COLO668 (cell line): ENCODE measurements around the gene TRAPPC1.

Experiments used
- DNase-seq: peaks from one replicate; lab custom pipeline; 2025; ENCODE audit not compliant: unreplicated experiment; lab: John Stamatoyannopoulos, UW

The TRAPPC1 gene

GRCh38 chr17:7903154-7904103 lies 28.3 kb downstream of the TRAPPC1 start:
- no peak for DNase-seq

DNA sequence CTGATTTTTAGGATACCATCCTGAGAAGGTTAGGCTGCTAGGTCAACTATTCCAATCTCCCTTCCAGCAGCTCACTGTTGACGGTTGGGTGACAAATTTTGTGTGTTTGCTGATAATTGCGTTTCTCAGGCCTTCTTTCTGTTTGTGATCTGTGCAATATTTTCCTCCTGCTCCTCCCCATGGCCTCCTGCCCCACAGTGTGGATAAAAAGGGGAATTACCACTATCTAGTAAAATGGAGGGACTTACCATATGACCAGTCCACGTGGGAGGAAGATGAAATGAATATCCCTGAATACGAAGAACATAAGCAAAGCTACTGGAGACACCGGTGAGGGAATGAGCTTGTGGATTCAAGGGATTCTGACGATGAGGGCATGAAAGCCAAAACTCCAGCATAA lies 34.0 kb downstream of the TRAPPC1 start:
- peak; percentile 0 for DNase-seq

- no peak for DNase-seq
These were observed 34.7 kb downstream of the TRAPPC1 start for GRCh38 chr17:7897090-7897489.

- no peak for DNase-seq
These were observed 36.9 kb downstream of the TRAPPC1 start for GRCh38 chr17:7894866-7895265.

DNA sequence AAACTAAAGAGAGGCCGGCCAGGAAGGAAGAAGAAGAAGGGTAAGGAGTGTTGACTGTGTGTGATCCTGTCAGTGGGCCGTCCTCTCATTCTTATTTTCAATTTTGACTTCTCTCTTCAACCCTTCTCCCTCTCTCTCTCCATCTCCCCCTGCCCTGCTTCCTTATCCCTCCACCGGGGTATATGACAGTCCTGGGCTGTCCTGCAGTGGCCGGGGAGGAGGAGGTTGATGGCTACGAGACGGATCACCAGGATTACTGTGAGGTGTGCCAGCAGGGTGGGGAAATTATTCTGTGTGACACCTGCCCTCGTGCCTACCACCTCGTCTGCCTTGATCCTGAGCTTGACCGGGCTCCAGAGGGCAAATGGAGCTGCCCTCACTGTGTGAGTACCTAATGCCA lies 37.5 kb downstream of the TRAPPC1 start:
- DNase-seq, result no peak

DNA sequence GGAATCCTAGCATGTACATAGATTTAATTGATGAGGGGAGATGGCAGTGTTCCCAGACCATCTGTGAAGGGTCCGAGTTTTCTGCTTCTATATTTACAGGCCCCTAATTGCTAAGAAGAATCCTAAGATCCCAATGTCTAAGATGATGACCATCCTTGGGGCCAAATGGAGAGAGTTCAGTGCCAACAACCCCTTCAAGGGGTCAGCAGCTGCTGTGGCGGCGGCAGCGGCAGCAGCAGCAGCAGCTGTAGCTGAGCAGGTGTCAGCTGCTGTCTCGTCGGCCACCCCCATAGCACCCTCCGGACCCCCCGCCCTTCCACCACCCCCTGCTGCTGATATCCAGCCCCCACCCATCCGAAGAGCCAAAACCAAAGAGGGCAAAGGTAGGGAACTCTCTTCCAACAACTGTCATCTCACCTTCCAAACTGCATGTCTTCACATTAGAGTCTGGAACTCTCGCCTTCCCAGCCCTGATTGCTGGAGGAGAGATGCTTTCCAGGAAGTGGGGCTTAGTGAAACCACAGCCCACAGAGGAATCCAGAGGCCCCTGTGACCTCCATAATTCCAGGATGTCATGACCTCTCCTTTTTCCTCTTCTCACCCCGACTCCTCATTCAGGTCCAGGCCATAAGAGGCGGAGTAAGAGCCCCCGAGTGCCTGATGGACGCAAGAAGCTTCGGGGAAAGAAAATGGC lies 38.4 kb downstream of the TRAPPC1 start:
- DNase-seq, result no peak

DNA sequence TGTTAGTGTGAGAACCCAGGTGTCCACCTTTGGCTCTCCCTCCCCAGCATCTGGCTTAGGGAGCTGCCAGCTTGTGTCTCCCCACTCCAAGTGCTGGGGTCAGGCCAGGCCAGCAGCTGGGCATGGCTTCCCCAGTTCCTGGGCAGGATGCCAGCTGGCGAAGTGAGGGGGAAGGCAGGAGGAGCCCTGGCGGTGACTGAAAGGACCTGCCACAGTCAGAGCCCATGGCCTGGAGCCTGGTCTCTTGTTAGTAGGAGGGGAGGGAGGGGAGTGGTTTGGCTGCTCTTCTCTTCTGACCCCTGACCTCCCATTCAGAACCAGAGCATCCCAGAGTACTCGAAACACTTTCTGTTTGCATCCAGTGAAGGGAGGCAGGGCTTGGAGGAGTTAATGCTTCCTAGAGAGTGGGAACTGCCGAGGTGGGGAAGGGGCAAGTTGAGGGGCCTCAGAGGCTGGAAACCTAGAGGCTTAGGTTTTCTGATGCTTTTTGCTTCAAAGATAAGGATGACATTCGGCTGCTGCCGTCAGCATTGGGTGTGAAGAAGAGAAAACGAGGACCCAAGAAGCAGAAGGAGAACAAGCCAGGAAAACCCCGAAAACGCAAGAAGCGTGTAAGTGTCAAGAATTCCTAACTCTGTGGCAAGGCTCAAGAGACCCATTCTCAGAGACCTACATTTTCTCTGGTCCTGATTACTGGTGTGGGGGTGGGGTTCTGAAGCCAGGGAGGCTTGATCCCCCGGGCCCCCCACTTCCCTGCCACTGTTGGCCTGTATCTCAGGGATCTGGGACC lies 42.4 kb downstream of the TRAPPC1 start:
- DNase-seq, result peak; percentile 94

DNA sequence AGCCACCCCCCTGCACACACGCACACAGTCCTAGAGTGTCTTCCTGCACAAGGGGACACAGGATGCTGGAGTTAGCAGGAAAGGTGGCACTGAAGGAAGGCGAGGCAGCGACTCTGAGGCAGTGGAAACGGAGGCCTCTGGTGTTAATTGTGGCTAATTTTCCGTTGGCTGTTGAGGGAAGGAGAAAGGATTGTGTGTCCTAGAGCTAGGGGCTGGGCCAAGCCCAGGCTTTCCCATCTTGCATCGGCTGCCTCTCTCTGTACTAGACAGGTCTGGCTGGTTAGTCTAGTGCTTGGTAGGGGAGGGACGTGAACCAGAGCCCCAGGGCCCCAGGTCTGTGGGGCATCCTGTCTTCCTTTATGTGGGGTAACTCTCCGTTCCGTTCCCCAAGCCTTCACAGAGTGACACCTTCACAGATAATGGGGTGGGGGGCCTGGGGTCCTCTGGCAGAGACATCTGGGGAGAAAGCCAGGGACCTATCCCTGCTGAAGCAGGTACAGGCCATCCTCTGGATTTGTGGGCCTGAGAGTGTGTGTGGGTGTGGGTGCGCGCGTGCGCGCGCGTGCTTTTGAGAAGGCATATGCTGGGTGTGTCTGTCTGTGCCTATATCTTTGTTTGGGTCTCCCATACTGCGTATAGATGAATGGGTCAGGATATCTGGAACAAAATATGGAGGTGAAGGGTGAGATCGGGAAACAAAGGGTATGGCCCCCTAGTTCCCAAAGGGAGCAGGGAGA lies 43.4 kb downstream of the TRAPPC1 start, which contains the start of gene CHD3:
CHD3 (plus strand) TSS at position 606 of the 737 bp plus-strand sequence. CDS start 212 bp downstream, outside the sequence.
- DNase-seq, result peak; percentile 48

DNA sequence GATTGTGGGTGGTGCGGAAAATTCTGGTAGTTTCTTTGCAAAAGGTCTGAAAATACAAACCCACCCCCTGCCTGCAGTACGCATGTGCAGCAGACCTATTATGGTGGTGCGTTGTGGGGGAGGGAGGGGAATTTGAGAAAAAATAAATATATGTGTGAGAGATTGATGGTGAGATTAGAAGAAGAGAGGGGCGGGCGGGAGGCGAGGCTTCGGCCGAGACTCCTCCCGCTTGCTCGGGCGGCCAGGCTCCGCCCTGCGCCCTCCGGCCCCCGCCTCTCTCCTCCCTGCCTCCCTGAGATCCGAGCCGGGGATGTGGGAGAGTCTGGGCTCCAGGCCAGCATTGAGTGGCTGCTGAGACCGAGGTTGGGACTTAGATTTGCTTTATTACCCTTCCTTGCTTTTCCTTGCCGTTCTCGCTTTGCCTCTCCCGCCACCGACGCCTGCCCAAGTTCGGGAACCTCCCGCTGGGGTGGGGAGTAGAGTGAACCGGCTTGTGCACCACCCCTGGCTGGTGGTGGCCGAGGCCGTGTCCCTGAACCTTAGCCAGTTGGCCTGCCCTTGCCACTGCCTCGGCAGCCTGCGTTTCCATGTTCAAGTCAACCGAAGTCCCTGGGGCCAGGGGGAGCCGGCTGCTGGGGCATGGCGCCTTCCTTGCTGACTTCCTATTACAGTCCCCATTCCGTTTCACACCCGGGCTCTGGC lies 44.1 kb downstream of the TRAPPC1 start:
- peak; percentile 89 for DNase-seq

DNA sequence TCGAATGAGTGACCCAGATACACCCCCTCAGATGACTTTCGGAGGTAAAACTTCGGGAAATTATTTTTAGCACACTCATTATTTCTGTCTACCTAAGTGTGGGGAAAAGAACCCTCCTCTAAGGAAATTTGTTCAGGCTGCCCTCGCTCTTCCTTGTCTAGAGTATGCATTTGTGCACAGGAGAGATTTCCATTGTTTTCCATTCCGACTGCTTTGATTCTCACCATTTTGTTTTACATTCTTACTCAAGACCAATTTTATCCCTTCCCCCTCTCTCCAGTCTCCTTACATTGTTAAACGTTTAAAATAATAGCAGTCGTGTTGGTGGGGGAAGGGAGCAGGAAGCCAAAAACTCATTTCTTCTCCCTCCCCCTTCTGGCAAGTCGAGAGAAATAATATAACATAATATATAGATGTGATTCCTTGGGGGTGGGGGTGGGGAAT lies 44.7 kb downstream of the TRAPPC1 start:
- DNase-seq, result no peak

- peak; percentile 33 for DNase-seq
These were observed 45.3 kb downstream of the TRAPPC1 start for GRCh38 chr17:7886227-7887037.

- DNase-seq, result peak; percentile 63
These were observed 46.1 kb downstream of the TRAPPC1 start for GRCh38 chr17:7885367-7886226.

DNA sequence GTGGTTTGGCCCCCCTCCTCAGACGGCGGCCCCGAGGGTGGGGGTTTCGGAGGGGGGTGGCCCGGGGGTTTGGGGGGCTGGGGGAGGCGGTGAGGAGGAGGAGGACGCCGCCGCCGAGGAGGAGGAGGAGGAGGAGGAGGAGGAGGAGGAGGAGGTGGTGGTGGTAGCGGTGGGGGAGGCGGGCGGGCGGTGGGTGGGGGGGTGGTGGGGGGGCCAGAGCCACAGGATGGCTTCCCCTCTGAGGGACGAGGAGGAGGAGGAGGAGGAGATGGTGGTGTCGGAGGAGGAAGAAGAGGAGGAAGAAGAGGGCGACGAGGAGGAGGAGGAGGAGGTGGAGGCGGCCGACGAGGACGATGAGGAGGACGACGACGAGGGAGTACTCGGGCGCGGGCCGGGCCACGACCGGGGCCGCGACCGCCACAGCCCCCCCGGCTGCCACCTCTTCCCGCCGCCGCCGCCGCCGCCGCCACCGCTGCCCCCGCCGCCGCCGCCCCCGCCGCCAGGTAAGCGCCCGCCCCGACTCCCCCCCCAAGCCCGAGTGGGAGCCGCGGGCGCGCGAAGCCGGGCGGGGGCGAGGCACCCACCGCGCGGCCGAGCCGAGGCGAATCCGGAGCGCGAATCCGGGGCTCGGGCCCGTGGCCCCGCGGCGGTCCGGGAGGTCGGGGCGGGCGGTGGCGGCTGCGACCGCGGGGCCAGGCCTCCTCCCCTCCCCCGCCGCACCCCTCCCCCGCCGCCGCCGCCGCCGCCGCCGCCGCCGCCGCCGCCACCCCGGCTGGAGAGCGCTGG lies 47.0 kb downstream of the TRAPPC1 start:
- DNase-seq, result peak; percentile 48

- DNase-seq, result peak; percentile 1
These were observed 47.9 kb downstream of the TRAPPC1 start for GRCh38 chr17:7883781-7884386.

DNA sequence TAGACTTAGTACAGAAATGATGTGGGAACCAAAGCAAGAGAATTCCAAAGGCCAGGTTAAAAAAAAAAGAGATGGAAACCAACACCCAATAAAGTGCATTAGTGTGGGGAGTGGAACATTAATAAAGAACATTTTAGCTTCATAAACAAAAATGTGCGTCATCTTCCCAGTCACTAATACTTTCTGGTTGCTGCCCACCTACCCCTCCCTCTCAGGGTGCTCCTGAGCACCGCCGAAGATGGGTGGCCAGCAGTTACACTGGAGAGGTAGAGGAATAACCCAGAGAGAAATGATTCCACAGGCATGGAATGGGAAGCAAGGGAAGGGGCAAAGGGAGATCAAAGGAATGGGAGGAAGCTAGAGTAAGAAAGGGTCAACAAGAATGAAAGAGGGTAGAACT lies 49.1 kb downstream of the TRAPPC1 start:
- no peak for DNase-seq

GRCh38 chr17:7882068-7882467 lies 49.7 kb downstream of the TRAPPC1 start:
- DNase-seq, result peak; percentile 56
